ENCODE data around the gene SDR42E2. TPM values are rescaled to one million over a fixed set of nuclear protein-coding genes. Genes with fewer than 3 reads are reported as not detected.
"Not testable (repeated sequence)": the region's sequence is repeated elsewhere in the genome, so short reads cannot be mapped to it uniquely, and the experiment has no call there.

SDR42E2 gene
- total RNA-seq, 4 donors from 2014 or later = not detected

GRCh38 chr16:22213236-22213635 lies 50.9 kb downstream of the SDR42E2 start:
- no peak for TF ChIP-seq CTCF (IDR thresholded peaks at IDR 0.05)
- no peak for ATAC-seq (ENCODE audit: low FRiP score)
- DNase-seq (ENCODE audit: low spot score) = no peak

- DNase-seq (ENCODE audit: low spot score) = no peak
- TF ChIP-seq CTCF (IDR thresholded peaks at IDR 0.05) = no peak
- no peak for ATAC-seq (ENCODE audit: low FRiP score)
These were observed 51.5 kb downstream of the SDR42E2 start for GRCh38 chr16:22213801-22214200.

- no peak for TF ChIP-seq CTCF (IDR thresholded peaks at IDR 0.05)
- DNase-seq (ENCODE audit: low spot score) = no peak
- ATAC-seq (ENCODE audit: low FRiP score) = no peak
These were observed 52.1 kb downstream of the SDR42E2 start for GRCh38 chr16:22214402-22214801.

- DNase-seq (ENCODE audit: low spot score) (no peak), ATAC-seq (ENCODE audit: low FRiP score) (no peak)
- no peak for TF ChIP-seq CTCF (IDR thresholded peaks at IDR 0.05)
These were observed 52.6 kb downstream of the SDR42E2 start for GRCh38 chr16:22214889-22215288.

GRCh38 chr16:22216191-22216831 lies 54.0 kb downstream of the SDR42E2 start:
- ATAC-seq (ENCODE audit: low FRiP score) (no peak), DNase-seq (ENCODE audit: low spot score) (no peak)
- no peak for TF ChIP-seq CTCF (IDR thresholded peaks at IDR 0.05)

- not testable (repeated sequence) for ATAC-seq (ENCODE audit: low FRiP score); DNase-seq (ENCODE audit: low spot score)
These were observed 54.5 kb downstream of the SDR42E2 start for GRCh38 chr16:22216832-22217225.

- TF ChIP-seq CTCF (IDR thresholded peaks at IDR 0.05) = no peak
- no peak for ATAC-seq (ENCODE audit: low FRiP score)
- no peak for DNase-seq (ENCODE audit: low spot score)
These were observed 55.8 kb downstream of the SDR42E2 start for GRCh38 chr16:22217890-22218730.
